ENCODE data around the gene SLCO2A1. TPM values are rescaled to one million over a fixed set of nuclear protein-coding genes. Genes with fewer than 3 reads are reported as not detected.

Gene SLCO2A1
- total and polyA plus RNA-seq, 2 donors from 2014 or later, result 27.2 to 169 TPM

DNA sequence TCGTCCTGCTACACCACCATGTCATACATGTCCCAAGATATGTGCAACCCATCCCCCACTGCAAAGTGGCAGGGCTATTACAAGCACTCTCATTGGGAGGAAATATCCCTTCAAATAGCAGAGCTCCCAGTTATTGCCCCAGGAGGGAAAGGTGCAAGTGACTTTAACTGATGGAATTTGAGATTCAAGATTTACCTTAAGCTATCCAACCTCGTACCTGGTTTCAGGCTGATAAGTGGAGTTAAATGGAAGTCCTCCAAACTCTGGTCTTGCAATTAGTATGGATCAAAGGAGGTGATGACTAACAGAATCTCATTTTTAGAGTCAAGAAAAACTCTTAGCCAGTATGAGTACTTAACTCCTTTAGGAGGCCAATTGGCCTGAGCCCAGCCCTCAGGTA lies 2.1 kb downstream of the SLCO2A1 start:
- Histone ChIP-seq H3K9me3 (ENCODE audit: control insufficient read depth in 2 of 3, insufficient read depth in 1 of 3, low read length in 3 of 3) (no peaks in the 10 kb centered on the region), H3K27ac (ENCODE audit: low read depth in 2 of 2, low read length in 2 of 2) (no peak overlapping the region), H3K4me3 (ENCODE audit: low read length in 3 of 3) (peak overlapping the region in 2 of 3 donors; percentile 67 to 76), H3K36me3 (ENCODE audit: control insufficient read depth in 2 of 3, insufficient read depth in 3 of 3, low read length in 3 of 3) (no peaks in the 10 kb centered on the region), H3K9ac (ENCODE audit: low read length in 3 of 3) (no peak overlapping the region), H3K4me1 (ENCODE audit: control insufficient read depth in 2 of 3, insufficient read depth in 2 of 3, low read depth in 1 of 3, low read length in 3 of 3) (peaks cover 0 to 6% (median 0%) of the 10 kb centered on the region in 3 donors), H3K27me3 (ENCODE audit: control insufficient read depth, insufficient read depth, low read length) (no peaks in the 10 kb centered on the region)
- FAIRE-seq (no peak), DNase-seq (no peak)
- TF ChIP-seq CTCF (IDR thresholded peaks at IDR 0.05; ENCODE audit: borderline replicate concordance, extremely low read depth, insufficient read depth), result no peak
- intact Hi-C loops (cut with DNase I), result no loop called here

DNA sequence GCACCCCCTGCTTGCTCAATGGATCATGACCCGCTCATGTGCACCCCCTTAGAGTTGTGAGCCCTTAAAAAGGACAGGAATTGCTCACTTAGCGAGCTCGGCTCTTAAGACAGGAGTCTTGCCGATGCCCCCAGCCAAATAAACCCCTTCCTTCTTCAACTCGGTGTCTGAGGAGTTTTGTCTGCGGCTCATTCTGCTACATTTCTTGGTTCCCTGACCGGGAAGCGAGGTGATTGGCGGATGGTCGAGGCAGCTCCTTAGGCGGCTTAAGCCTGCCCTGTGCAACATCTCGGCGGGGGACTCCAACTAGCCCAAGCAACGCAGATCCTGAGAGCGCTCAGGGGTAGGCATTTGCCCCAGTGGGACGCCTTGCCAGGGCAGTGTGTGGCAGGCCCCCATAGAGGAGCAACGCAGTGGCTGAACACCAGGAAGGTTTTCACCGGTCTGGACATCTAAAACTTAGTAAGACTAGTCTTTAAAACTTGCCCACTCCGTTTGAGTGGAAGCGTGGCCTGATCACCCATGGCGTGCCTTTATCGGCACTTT lies 9.5 kb downstream of the SLCO2A1 start:
- no peaks in the 10 kb centered on the region for H3K9me3 ChIP-seq (ENCODE audit: control insufficient read depth in 2 of 3, insufficient read depth in 1 of 3, low read length in 3 of 3)
- TF ChIP-seq CTCF (IDR thresholded peaks at IDR 0.05; ENCODE audit: borderline replicate concordance, extremely low read depth, insufficient read depth), result no peak
- no peak overlapping the region for H3K4me3 ChIP-seq (ENCODE audit: low read length in 3 of 3)
- no peak for FAIRE-seq
- intact Hi-C loops (cut with DNase I), result no loop called here
- no peaks in the 10 kb centered on the region for H3K4me1 ChIP-seq (ENCODE audit: control insufficient read depth in 2 of 3, insufficient read depth in 2 of 3, low read depth in 1 of 3, low read length in 3 of 3)
- DNase-seq, result no peak
- H3K9ac ChIP-seq (ENCODE audit: low read length in 3 of 3), result no peak overlapping the region
- H3K27ac ChIP-seq (ENCODE audit: low read depth in 2 of 2, low read length in 2 of 2), result no peak overlapping the region
- H3K36me3 ChIP-seq (ENCODE audit: control insufficient read depth in 2 of 3, insufficient read depth in 3 of 3, low read length in 3 of 3), result no peaks in the 10 kb centered on the region
- H3K27me3 ChIP-seq (ENCODE audit: control insufficient read depth, insufficient read depth, low read length), result no peaks in the 10 kb centered on the region

- DNase-seq (no peak), FAIRE-seq (no peak)
- intact Hi-C loops (cut with DNase I), result no loop called here
- H3K4me1 ChIP-seq (ENCODE audit: control insufficient read depth in 2 of 3, insufficient read depth in 2 of 3, low read depth in 1 of 3, low read length in 3 of 3), result no peaks in the 10 kb centered on the region
- H3K36me3 ChIP-seq (ENCODE audit: control insufficient read depth in 2 of 3, insufficient read depth in 3 of 3, low read length in 3 of 3), result no peaks in the 10 kb centered on the region
- H3K27ac ChIP-seq (ENCODE audit: low read depth in 2 of 2, low read length in 2 of 2), result no peak overlapping the region
- no peak overlapping the region for H3K9ac ChIP-seq (ENCODE audit: low read length in 3 of 3)
- no peak overlapping the region for H3K4me3 ChIP-seq (ENCODE audit: low read length in 3 of 3)
- H3K9me3 ChIP-seq (ENCODE audit: control insufficient read depth in 2 of 3, insufficient read depth in 1 of 3, low read length in 3 of 3), result no peaks in the 10 kb centered on the region
- TF ChIP-seq CTCF (IDR thresholded peaks at IDR 0.05; ENCODE audit: borderline replicate concordance, extremely low read depth, insufficient read depth), result no peak
- no peaks in the 10 kb centered on the region for H3K27me3 ChIP-seq (ENCODE audit: control insufficient read depth, insufficient read depth, low read length)
These were observed 10.9 kb downstream of the SLCO2A1 start for GRCh38 chr3:134018850-134019249.

DNA sequence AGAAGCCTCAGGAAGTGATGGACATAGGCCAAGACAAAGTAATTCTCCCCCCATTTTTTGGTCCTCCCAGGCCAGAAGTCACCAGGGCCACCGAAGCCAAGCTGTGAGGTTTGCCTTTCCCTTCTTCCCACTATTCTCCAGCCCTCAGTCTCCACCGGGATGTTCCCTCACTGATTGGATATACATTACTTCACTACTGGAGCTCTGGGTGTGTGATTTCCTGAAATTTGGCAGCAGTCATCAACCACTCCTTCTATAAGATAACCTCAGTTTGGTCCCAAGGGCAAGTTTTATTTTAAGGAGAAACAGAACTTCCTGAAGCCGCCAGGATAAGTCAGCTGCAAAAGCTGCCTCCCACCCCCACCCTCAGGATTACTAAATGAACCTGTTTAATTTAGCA lies 11.3 kb downstream of the SLCO2A1 start:
- H3K4me1 ChIP-seq (ENCODE audit: control insufficient read depth in 2 of 3, insufficient read depth in 2 of 3, low read depth in 1 of 3, low read length in 3 of 3), result no peaks in the 10 kb centered on the region
- FAIRE-seq (no peak), DNase-seq (peak in 1 of 5 donors; percentile 19)
- no peak for TF ChIP-seq CTCF (IDR thresholded peaks at IDR 0.05; ENCODE audit: borderline replicate concordance, extremely low read depth, insufficient read depth)
- H3K9ac ChIP-seq (ENCODE audit: low read length in 3 of 3), result no peak overlapping the region
- H3K36me3 ChIP-seq (ENCODE audit: control insufficient read depth in 2 of 3, insufficient read depth in 3 of 3, low read length in 3 of 3), result no peaks in the 10 kb centered on the region
- H3K27ac ChIP-seq (ENCODE audit: low read depth in 2 of 2, low read length in 2 of 2), result no peak overlapping the region
- no peaks in the 10 kb centered on the region for H3K9me3 ChIP-seq (ENCODE audit: control insufficient read depth in 2 of 3, insufficient read depth in 1 of 3, low read length in 3 of 3)
- intact Hi-C loops (cut with DNase I), result no loop called here
- no peak overlapping the region for H3K4me3 ChIP-seq (ENCODE audit: low read length in 3 of 3)
- no peaks in the 10 kb centered on the region for H3K27me3 ChIP-seq (ENCODE audit: control insufficient read depth, insufficient read depth, low read length)
